CD4-positive, CD25-positive, alpha-beta regulatory T cell (primary cell): Measurements from ENCODE around the gene IL4. TPM values are rescaled to one million over a fixed set of nuclear protein-coding genes. Genes with fewer than 3 reads are reported as not detected.
"Not testable (repeated sequence)": the region's sequence is repeated elsewhere in the genome, so short reads cannot be mapped to it uniquely, and the experiment has no call there.

Experiments
- ATAC-seq, 2 donors: fragments of 150-1000 bp; cut with Tn5 transposase; one replicate each; pipeline ENCODE4 v1.10.0; 2021; ENCODE audit warnings: low read depth in 2 of 2, moderate number of reproducible peaks in 2 of 2, moderate library complexity in 1 of 2
- DNase-seq, 3 donors: peaks; one replicate each; pipeline versions ENCODE4 v3.0.0 to v3.0.0-alpha.2; 2012 to 2022; ENCODE audit warnings: mixed read lengths in 1 of 3
- H3K27ac ChIP-seq: one replicate; pipeline ENCODE4 v1.7.0; 2013; ENCODE audit warnings: mild to moderate bottlenecking, low read length; ENCODE audit not compliant: insufficient read depth, poor library complexity, severe bottlenecking
- H3K27me3 ChIP-seq: one replicate; pipeline ENCODE4 v1.7.0; 2013; ENCODE audit warnings: low read length; ENCODE audit not compliant: control insufficient read depth, insufficient read depth
- H3K36me3 ChIP-seq: one replicate; pipeline ENCODE4 v1.7.0; 2013; ENCODE audit warnings: mild to moderate bottlenecking, low read length, moderate library complexity; ENCODE audit not compliant: control insufficient read depth, insufficient read depth
- H3K4me1 ChIP-seq: 2 replicates; pipeline ENCODE4 v1.7.0; 2013; ENCODE audit warnings: mild to moderate bottlenecking, low read length; ENCODE audit not compliant: insufficient read depth, control insufficient read depth, poor library complexity, severe bottlenecking
- H3K4me3 ChIP-seq: one replicate; pipeline ENCODE4 v1.7.0; 2013; ENCODE audit warnings: low read depth, mild to moderate bottlenecking, low read length, moderate library complexity
- H3K9me3 ChIP-seq, 2 experiments: 1 replicate in 1 of 2; 2 replicates in 1 of 2; pipeline ENCODE4 v1.7.0; 2013; ENCODE audit warnings: low read length in 2 of 2, mild to moderate bottlenecking in 1 of 2, moderate library complexity in 1 of 2; ENCODE audit not compliant: control insufficient read depth in 2 of 2
- H3K27ac Mint-ChIP-seq, 3 donors: one replicate each; pipeline ENCODE4 v1.8.0; 2020 to 2022; ENCODE audit warnings: mild to moderate bottlenecking in 3 of 3, mixed read lengths in 3 of 3, moderate library complexity in 2 of 3
- H3K27me3 Mint-ChIP-seq: one replicate; pipeline ENCODE4 v1.8.0; 2022; ENCODE audit warnings: mild to moderate bottlenecking, mixed read lengths
- H3K36me3 Mint-ChIP-seq: one replicate; pipeline ENCODE4 v1.8.0; 2020; ENCODE audit warnings: mixed read lengths
- H3K4me1 Mint-ChIP-seq, 4 donors: one replicate each; pipeline ENCODE4 v1.8.0; 2020 to 2022; ENCODE audit warnings: mixed read lengths in 4 of 4, mild to moderate bottlenecking in 1 of 4
- H3K4me3 Mint-ChIP-seq, 4 donors: one replicate each; pipeline ENCODE4 v1.8.0; 2020 to 2022; ENCODE audit warnings: mild to moderate bottlenecking in 4 of 4, mixed read lengths in 4 of 4, moderate library complexity in 3 of 4
- H3K9me3 Mint-ChIP-seq, 7 donors: one replicate each; pipeline ENCODE4 v1.8.0; 2020 to 2022; ENCODE audit warnings: mixed read lengths in 7 of 7, mild to moderate bottlenecking in 3 of 7, moderate library complexity in 2 of 7
- polyA plus RNA-seq, 4 donors: library from polyadenylated mRNA; unstranded; fragments of 300-500 nt; fragmentation: Illumina TruSeq; gene quantifications; one replicate each; pipeline ENCODE4 v1.2.3, GENCODE V29; 2021
- total RNA-seq: library from RNA; stranded (reverse); gene quantifications from one replicate; pipeline ENCODE4 v1.2.3, GENCODE V29; 2022

Gene IL4
- total RNA-seq (2.1 TPM), polyA plus RNA-seq (1 to 10 TPM in 1 of 4 donors, not detected in 3; 1.6 TPM)

GRCh38 chr5:132673939-132674630 is at the start of gene IL4:
TSS of gene IL4 (plus strand) at chr5:132673989. CDS start at chr5:132674051, 62 bp downstream.
- Mint-ChIP-seq H3K27ac (peak within 1 kb of the TSS; percentile 3 to 80 (median 38)), H3K9me3 (no peaks in the 10 kb centered on the region), H3K4me3 (no peak within 1 kb of the TSS), H3K27me3 (peaks cover 5% of the 10 kb centered on the region), H3K36me3 (peaks cover 3% of the 10 kb centered on the region), H3K4me1 (peaks cover 0 to 8% (median 4%) of the 10 kb centered on the region in 4 donors)
- DNase-seq (no peak), ATAC-seq (no peak)
- Histone ChIP-seq H3K4me1 (no peaks in the 10 kb centered on the region), H3K36me3 (no peaks in the 10 kb centered on the region), H3K27ac (no peak within 1 kb of the TSS), H3K9me3 (no peaks in the 10 kb centered on the region), H3K4me3 (no peak within 1 kb of the TSS), H3K27me3 (no peaks in the 10 kb centered on the region)

DNA sequence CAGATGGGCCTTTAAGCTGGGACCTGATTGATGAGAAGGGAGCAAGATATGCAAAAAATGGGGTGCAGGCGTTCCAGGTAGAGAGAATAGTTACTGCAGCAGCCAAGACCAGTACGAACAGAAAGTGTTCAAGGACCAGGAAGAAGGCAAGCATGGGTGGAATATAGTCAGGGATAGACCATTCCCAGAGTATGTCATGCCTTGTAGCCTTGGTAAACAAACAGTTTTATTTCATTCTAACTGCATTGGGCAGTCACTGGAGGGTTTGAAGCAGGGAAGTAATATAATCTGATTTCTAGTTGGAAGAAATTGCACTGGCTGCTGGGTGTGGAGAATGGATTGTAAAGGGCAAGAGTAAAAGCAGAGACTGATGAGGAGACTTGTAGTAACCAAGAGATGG is 46.3 kb upstream of the IL4 start:
- H3K4me1 Mint-ChIP-seq = peaks cover 9 to 32% (median 19%) of the 10 kb centered on the region in 4 donors
- no peak overlapping the region for H3K27ac ChIP-seq
- no peaks in the 10 kb centered on the region for H3K9me3 ChIP-seq
- H3K9me3 Mint-ChIP-seq = no peaks in the 10 kb centered on the region
- no peak overlapping the region for H3K4me3 ChIP-seq
- H3K27me3 ChIP-seq = no peaks in the 10 kb centered on the region
- H3K36me3 ChIP-seq = peaks cover 8% of the 10 kb centered on the region
- peak overlapping the region in 1 of 3 donors; percentile 1 for H3K27ac Mint-ChIP-seq
- H3K36me3 Mint-ChIP-seq = peaks cover 49% of the 10 kb centered on the region
- ATAC-seq = no peak
- DNase-seq = no peak
- H3K27me3 Mint-ChIP-seq = no peaks in the 10 kb centered on the region
- peak overlapping the region in 1 of 4 donors; percentile 8 for H3K4me3 Mint-ChIP-seq
- peaks cover 9% of the 10 kb centered on the region for H3K4me1 ChIP-seq

DNA sequence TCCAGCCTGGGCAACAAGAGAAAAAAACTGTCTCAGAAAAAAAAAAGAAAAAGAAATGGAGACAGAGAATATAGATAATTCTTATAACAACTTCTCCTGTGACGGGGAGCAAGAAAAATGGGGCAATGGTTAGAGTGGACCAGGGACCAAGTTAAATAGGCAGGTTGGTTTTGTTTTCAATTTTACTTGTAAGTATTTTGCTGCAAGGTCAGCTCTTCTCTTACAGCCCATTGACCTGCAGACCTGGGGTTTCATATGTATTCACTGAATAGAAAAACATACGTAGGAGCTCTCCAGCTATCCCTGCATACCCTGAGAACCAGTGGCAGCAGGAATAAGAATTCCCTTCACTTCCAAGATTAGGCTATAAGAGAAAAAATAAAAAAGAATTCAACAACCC is 45.0 kb upstream of the IL4 start:
- Mint-ChIP-seq H3K4me3 (no peak overlapping the region), H3K27ac (peak overlapping the region; percentile 55 to 75 (median 74))
- H3K9me3 ChIP-seq = no peaks in the 10 kb centered on the region

GRCh38 chr5:132629230-132629944 is 44.4 kb upstream of the IL4 start:
- no peaks in the 10 kb centered on the region for H3K9me3 Mint-ChIP-seq
- DNase-seq (peak in 2 of 3 donors; percentile 1 to 17), ATAC-seq (peak; percentile 62 to 72)
- peaks cover 37% of the 10 kb centered on the region for H3K36me3 Mint-ChIP-seq
- Histone ChIP-seq H3K27me3 (no peaks in the 10 kb centered on the region), H3K36me3 (peaks cover 4% of the 10 kb centered on the region), H3K4me1 (peaks cover 9% of the 10 kb centered on the region), H3K9me3 (no peaks in the 10 kb centered on the region), H3K4me3 (peak overlapping the region; percentile 21), H3K27ac (peak overlapping the region; percentile 34)
- H3K4me3 Mint-ChIP-seq = no peak overlapping the region
- peaks cover 6 to 32% (median 21%) of the 10 kb centered on the region in 4 donors for H3K4me1 Mint-ChIP-seq
- no peaks in the 10 kb centered on the region for H3K27me3 Mint-ChIP-seq
- peak overlapping the region; percentile 55 to 75 (median 74) for H3K27ac Mint-ChIP-seq

More for the DNA sequence above, 45.0 kb upstream of the IL4 start:
- H3K9me3 Mint-ChIP-seq = no peaks in the 10 kb centered on the region
- ATAC-seq = no peak
- no peak overlapping the region for H3K27ac ChIP-seq
- no peak for DNase-seq
- H3K4me1 Mint-ChIP-seq = peaks cover 6 to 32% (median 19%) of the 10 kb centered on the region in 4 donors
- H3K36me3 Mint-ChIP-seq = peaks cover 37% of the 10 kb centered on the region
- no peak overlapping the region for H3K4me3 ChIP-seq
- H3K27me3 ChIP-seq = no peaks in the 10 kb centered on the region
- peaks cover 8% of the 10 kb centered on the region for H3K36me3 ChIP-seq
- H3K4me1 ChIP-seq = peaks cover 9% of the 10 kb centered on the region
- no peaks in the 10 kb centered on the region for H3K27me3 Mint-ChIP-seq

- not testable (repeated sequence) for H3K27ac Mint-ChIP-seq, H3K4me3 Mint-ChIP-seq, H3K27me3 ChIP-seq, H3K4me3 ChIP-seq, H3K27me3 Mint-ChIP-seq, ATAC-seq, DNase-seq, H3K9me3 ChIP-seq, H3K9me3 Mint-ChIP-seq, H3K27ac ChIP-seq
- Histone ChIP-seq H3K36me3 (peaks cover 14% of the 10 kb centered on the region), H3K4me1 (peaks cover 18% of the 10 kb centered on the region)
- Mint-ChIP-seq H3K4me1 (peaks cover 14 to 32% (median 24%) of the 10 kb centered on the region in 4 donors), H3K36me3 (peaks cover 44% of the 10 kb centered on the region)
These were observed 40.2 kb upstream of the IL4 start for GRCh38 chr5:132633587-132633986.

DNA sequence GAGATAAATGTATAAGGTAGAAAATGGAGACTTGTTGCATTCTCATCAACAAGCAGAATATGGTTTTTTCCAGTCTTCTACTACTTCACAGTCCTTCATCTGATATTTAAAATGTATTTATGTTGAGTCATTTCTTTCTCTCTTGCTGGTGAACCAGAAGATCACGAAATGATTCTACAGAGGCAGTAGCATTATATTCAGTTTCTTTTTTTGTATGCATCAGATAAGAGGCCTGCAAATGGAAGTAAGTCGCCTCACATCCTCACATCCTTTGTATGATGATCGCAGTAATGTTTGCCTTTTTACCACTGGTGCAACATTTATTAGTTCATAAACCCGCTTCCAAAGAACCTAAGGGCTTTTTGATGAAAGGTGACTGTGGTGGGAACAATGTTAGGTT is 37.9 kb upstream of the IL4 start:
- Histone ChIP-seq H3K27ac (no peak overlapping the region), H3K9me3 (no peaks in the 10 kb centered on the region), H3K4me3 (no peak overlapping the region), H3K4me1 (peaks cover 9% of the 10 kb centered on the region), H3K36me3 (peaks cover 34% of the 10 kb centered on the region), H3K27me3 (no peaks in the 10 kb centered on the region)
- Mint-ChIP-seq H3K4me1 (peaks cover 8 to 20% (median 13%) of the 10 kb centered on the region in 4 donors), H3K4me3 (no peak overlapping the region), H3K27ac (peak overlapping the region in 1 of 3 donors; percentile 15), H3K9me3 (no peaks in the 10 kb centered on the region), H3K27me3 (no peaks in the 10 kb centered on the region), H3K36me3 (peaks cover 42% of the 10 kb centered on the region)
- ATAC-seq = peak in 1 of 2 donors; percentile 50
- peak in 1 of 3 donors; percentile 68 for DNase-seq

DNA sequence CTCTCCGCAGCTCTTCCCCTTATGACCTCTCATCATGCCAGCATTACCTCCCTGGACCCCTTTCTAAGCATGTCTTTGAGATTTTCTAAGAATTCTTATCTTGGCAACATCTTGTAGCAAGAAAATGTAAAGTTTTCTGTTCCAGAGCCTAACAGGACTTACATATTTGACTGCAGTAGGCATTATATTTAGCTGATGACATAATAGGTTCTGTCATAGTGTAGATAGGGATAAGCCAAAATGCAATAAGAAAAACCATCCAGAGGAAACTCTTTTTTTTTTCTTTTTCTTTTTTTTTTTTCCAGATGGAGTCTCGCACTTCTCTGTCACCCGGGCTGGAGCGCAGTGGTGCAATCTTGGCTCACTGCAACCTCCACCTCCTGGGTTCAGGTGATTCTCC is 36.5 kb upstream of the IL4 start:
- Mint-ChIP-seq H3K4me1 (peaks cover 8 to 20% (median 13%) of the 10 kb centered on the region in 4 donors), H3K27me3 (no peaks in the 10 kb centered on the region), H3K36me3 (peaks cover 40% of the 10 kb centered on the region), H3K9me3 (no peaks in the 10 kb centered on the region), H3K27ac (no peak overlapping the region), H3K4me3 (no peak overlapping the region)
- no peaks in the 10 kb centered on the region for H3K27me3 ChIP-seq
- peaks cover 48% of the 10 kb centered on the region for H3K36me3 ChIP-seq
- H3K4me3 ChIP-seq = no peak overlapping the region
- H3K27ac ChIP-seq = no peak overlapping the region
- no peaks in the 10 kb centered on the region for H3K9me3 ChIP-seq
- DNase-seq (no peak), ATAC-seq (no peak)
- H3K4me1 ChIP-seq = peaks cover 9% of the 10 kb centered on the region
